HG02623 (cell line): ENCODE data around the gene SPATA6L.
A peak's percentile ranks its signal among the peaks of the same experiment; 100 is the strongest.

Experiments used
- ATAC-seq: cut with Tn5 transposase; IDR thresholded peaks from one replicate; pipeline ENCODE4 v1.9.1; 2021; ENCODE audit warnings: moderate library complexity; ENCODE audit not compliant: unreplicated experiment

The SPATA6L gene

DNA sequence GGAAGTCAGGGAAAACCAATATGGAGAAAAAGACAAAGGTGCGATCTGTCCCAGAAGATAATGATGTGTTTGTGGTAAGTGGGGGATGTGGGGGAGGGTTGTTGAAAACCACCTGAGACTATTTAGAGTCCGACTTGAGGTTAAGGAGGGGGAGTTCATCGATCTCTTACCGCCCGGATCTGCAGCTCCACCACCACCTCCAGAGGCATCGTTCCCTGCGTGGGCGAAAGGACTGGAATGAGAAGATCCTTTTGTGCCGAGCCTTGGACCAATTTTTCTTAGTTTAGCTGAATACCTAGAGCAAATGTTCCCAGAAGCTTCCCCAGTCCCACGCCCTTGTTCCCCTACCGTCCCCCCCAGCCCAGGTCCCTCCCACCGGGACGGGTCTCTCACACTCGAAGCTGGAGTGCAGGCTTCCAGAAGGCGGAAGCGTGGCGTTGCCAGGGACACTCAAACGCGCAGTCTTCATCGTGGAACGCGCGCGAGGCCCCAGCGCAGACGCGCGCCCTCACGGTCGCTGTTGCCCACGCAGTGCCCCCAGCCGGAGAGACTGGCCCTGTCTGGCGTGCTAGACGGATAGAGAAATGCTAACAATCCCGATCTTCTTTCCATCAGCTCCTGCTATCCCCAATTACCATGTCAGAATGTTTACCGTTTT lies at the start of gene SPATA6L:
Gene SPATA6L (minus strand): TSS at position 439 of the 658 bp plus-strand sequence. CDS start 230 bp downstream, at position 209.
- ATAC-seq, result peak; percentile 29

DNA sequence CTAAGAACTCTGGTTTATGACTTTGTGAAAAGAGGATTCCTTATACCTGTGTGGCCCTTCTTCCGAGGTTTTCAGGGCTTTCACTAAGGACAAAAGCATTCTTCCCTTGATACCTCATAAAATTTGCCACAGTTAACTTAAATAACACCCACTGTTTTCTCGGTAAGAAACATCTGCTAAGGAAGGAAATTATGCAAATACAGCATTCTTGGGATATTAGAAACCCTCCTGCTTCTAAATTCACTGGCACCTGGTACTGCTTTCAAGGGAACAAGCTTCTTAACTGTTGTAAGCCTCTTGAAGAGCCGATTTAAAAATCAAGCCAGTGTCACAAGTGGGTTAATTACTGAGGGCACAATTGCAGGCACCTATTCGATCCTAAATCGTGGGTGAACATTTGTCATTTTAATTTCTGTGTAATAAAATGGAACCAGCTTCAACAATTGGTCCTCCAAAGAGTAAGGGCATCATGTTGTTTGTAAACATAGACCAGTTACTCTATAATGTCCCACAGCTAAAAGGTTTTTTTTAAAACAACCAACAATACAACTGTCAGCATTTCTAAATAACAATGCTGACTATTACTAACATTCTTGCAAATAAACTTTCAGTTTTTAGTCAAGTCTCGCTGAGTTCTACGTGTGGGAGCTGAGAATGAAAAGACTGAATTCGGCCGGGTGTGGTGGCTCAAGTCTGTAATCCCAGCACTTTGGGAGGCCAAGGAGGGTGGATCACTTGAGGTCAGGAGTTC lies 48.2 kb upstream of the SPATA6L start:
- ATAC-seq, result no peak

- ATAC-seq, result no peak
Observed at GRCh38 chr9:4713849-4714248, 47.6 kb upstream of the SPATA6L start.

GRCh38 chr9:4709380-4709779 lies 43.1 kb upstream of the SPATA6L start:
- ATAC-seq, result no peak

GRCh38 chr9:4706971-4707622 lies 40.8 kb upstream of the SPATA6L start:
- no peak for ATAC-seq

DNA sequence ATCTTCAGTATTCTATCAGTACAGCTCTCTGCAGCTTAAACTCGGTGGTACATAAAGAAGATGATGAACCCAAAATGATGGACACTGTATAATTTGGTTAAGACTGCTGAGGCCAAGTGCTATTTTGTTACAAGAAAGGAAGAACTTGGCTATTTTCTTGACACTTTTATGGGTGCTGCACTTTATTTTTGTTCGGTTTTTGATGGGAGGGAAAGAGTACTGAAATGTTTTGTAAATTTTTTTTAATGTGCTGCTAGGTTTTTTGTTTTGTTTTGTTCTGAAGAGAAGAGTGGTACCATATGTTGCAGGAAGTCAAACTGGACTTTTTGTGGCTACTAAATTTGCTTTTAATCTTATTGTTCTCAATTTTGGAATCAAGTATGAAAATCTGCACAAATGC lies 39.7 kb upstream of the SPATA6L start:
- ATAC-seq, result no peak

- no peak for ATAC-seq
Observed at GRCh38 chr9:4704129-4704528, 37.8 kb upstream of the SPATA6L start.

DNA sequence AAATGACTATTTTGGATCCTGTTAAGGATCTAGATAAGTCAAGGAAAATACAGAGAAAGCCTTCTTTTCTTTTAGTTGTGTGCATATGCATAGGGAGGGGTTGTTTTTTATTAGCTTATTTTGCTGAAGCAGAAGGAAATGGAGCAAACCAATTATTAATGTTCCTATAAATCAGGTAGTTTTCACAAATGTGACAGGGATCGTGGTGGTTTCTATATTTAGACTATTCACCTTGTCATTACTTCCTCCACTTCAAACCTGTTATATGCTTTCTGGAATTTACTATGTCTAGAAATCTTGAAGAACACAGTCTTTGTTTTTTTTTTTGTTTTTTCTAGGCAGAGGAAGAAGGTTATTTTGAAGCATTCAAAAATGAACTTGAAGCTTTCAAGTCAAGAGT lies 35.2 kb upstream of the SPATA6L start:
- ATAC-seq, result no peak

- no peak for ATAC-seq
Observed at GRCh38 chr9:4700932-4701331, 34.7 kb upstream of the SPATA6L start.

DNA sequence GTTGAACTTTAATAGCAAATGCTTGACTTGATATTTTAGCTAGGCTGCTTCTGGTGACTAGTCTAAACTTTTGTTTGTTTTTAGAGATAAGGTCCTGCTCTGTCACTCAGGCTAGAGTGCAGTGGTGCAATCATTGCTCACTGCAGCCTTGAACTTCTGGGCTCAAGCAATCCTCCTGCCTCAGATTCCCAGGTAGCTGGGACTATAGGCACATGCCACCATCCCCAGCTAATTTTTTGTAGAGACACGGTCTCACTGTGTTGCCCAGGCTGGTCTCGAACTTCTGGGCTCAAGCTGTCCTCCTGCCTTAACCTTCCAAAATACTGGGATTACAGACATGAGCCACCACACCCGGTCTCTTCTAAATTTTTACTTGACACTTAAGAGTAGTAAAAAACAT lies 33.8 kb upstream of the SPATA6L start:
- ATAC-seq, result no peak

GRCh38 chr9:4691795-4692194 lies 25.5 kb upstream of the SPATA6L start:
- ATAC-seq, result no peak

DNA sequence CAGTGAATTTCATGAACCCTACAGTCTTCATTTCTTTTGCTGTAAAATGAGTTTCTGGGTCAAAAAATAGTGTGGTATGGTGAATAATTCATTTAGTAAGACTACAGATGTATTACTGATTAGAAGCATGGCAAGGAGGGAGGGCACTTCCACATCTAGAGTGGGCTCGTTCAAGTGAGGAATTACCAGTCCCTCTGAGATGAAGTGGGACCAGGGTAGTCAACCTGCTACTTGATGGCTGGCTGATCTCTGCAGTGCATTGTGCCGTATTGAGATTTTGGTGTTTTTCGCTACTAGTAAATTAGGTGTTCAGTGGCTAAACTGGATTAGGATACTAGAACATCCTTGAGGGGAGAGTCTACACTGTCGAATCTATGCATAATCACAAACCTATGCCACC lies 23.9 kb upstream of the SPATA6L start:
- ATAC-seq, result peak; percentile 51

DNA sequence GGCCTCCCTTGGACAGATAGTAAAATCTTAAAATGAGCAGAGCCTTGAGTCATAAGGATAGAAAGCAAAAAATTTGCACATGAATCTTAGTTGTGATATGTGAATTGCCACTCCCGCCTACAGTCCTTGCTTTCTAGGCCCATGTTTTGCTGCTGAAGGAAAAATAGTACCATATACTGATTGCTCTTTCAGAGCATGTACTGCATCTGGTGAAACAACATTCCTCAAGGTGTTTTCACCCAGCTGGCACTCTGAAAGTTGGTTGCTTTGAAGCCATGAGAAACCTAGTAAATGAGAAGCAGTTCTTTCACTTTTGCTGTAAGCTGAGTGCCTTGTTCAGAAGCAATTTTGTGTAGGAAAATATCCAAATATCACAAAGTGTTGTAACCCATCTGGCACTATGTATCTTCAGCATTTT lies 23.4 kb upstream of the SPATA6L start:
- peak; percentile 64 for ATAC-seq

DNA sequence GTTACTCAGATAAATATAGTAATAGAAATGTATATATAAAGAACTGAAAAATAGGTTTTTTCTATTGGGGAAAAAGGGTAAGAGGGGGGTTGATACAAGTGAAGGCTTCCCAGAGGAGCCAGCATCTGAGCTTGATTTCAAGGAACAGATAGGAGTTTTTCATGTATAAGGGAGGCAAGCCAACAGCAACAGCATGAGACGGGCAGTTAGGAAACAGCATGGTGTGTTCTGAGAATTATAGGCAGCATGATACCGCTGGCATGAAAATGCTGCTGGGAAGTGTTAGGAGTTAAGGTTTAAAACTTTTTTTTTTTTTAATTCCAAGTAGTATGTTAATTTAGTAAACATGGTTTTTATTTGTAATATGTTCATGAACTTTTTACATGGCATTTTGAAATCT lies 22.7 kb upstream of the SPATA6L start:
- ATAC-seq, result no peak

GRCh38 chr9:4686584-4686983 lies 20.3 kb upstream of the SPATA6L start:
- ATAC-seq, result no peak

- ATAC-seq, result no peak
Observed at GRCh38 chr9:4686112-4686511, 19.8 kb upstream of the SPATA6L start.

DNA sequence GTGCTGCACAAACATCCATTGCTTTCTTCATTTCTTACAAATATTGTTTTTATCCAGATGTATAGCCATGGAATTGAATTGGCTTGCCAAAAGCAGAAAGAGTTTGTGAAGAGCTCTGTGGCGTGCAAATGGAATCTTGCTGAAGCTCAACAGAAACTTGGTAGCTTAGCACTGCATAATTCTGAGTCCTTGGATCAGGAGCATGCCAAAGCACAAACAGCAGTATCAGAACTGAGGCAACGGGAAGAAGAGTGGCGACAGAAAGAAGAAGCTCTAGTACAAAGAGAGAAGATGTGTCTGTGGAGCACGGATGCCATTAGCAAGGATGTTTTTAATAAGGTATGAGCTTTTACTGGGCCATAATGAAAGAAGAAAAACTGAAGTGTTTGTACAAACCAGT lies 18.5 kb upstream of the SPATA6L start:
- ATAC-seq, result no peak

- ATAC-seq, result no peak
Observed at GRCh38 chr9:4680750-4681149, 14.5 kb upstream of the SPATA6L start.

DNA sequence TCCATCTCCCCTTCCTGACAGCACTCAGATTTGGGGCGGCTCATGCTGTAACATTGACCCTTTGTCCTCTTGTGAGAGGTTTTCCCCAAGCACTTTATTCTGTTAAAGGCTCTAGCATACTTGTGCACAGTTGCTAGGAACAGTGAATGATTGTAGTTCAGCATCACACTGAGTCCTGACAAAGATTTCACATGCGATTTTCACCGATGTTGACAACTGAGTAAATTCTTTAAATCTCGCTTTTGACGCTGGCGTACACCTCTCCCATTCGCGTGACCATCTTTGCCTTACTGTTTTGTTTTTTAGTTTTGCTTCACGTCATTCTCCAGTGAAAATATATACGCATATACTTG lies 13.9 kb upstream of the SPATA6L start:
- no peak for ATAC-seq

DNA sequence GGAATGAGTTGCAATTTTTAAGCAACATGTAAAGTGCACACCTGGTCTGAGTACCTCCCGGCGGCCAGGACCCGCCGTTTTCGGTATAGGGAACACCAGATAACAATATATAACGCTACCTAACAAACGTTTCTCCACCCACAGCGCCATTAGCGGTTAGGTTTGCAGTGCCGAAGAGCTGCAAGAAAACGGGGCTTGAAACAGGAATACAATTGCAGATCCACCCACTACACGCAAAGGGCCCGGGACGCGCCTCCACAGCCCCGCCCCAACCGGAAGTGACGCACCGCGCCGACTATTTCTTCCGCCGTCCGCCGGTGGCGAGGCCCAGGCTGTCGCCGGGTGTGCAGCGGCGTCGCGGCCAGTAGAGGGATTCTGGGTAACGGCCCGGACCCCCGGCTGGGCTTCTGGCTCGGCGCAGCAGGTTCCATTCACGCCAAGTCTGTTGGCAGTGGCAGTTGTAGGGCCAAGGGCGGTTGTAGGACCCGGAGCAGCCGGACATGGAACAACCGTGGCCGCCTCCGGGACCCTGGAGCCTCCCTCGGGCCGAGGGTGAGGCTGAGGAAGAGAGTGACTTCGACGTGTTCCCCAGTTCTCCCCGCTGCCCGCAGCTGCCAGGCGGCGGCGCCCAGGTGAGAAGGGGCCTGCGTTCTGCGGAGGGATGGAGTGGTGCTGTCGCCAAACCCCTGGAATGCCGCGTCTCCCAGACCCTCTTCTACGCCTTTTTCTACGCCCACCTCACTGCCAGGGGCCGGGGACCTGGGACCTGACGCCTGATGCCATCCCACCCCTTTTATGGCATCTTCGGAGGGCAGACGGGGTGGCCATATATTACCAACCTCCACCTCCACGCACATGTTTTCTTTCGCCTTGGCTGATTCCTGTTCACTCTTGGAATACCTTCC lies 13.2 kb upstream of the SPATA6L start, which contains the start of gene CDC37L1:
Gene CDC37L1 (plus strand): TSS at position 302 of the 905 bp plus-strand sequence. CDS start 199 bp downstream, at position 501.
- ATAC-seq, result peak; percentile 96

DNA sequence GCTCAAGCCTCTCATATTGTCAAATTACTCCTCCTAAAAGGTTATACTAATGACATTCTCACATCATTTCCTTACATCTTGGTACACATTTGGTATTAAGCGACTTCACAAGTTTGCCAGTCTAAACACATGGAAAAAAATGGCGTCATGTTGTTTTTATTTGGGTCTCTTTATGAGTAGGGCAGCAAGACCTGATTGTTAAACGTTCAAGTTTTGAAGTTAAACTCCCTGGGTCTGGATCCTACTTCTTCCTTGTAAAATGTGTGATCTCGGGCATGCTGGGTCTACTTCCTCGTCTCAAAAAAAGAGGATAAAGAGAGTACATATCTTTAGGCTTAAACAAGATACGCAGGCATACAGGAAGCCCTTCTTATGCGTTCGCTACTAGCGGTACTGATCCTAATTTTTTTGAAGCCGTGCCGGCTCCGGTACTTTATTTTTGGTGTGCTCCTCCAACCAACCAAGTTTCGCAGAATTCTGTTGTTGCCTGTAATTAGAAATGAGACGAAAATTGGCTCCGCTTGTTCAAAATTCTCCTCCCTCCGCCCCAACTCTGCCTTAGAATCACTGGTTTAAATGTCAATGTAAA lies 12.5 kb upstream of the SPATA6L start:
- no peak for ATAC-seq
